ENCODE measurements around the gene SCARB1. TPM values are rescaled to one million over a fixed set of nuclear protein-coding genes. Genes with fewer than 3 reads are reported as not detected.

SCARB1 gene
- total and polyA plus RNA-seq, 2 experiments from 2014 or later: 31.0 to 62.5 TPM

DNA sequence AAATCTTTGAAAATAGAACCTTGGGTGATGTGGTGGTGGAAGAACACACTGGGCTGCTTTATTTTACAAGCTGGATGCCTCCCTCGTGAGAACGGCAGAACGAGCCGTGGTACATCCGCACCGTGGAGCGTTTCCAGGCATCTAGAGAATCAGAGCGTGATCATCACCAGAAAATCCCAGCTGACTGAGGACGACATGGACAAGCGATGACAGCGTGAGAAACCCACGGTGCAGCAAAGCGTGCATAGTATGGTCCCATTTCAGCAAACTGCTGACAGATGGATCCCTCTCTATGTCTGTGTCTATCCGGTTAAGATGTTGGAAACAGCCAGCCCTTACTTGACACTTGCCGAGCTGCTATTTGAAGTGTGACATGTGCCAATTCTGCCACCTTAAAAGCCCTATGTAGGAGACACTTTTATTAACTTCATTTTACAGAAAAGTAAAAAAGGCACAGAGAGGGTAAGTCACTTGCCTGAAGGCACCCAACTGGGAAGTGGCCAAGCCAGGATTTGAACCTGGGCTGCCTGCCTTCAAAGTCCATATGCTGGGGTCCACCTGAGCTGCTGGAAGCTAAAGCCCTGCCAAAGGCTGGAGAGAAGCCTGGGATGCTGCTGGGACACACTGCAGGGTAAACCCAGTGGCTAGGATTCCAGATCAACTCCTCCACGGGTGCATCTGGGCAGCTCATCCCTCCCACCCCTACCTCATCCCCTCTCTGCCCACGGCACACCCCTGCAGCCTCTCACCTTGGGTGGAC, 14.9 kb downstream of the SCARB1 start:
- peaks cover under 1% of the 10 kb centered on the region; the same call in 1 of the 3 replicates for H3K4me1 Mint-ChIP-seq
- peaks cover 4% of the 10 kb centered on the region for H3K27me3 Mint-ChIP-seq (ENCODE audit: insufficient read depth, low read depth, poor library complexity)
- peaks cover 14% of the 10 kb centered on the region for H4K20me1 ChIP-seq (replicated peaks; ENCODE audit: insufficient read depth)
- H3K36me3 ChIP-seq (ENCODE audit: insufficient read depth): no peaks in the 10 kb centered on the region
- no peak for ATAC-seq
- H3K36me3 Mint-ChIP-seq (ENCODE audit: low read depth): peaks cover 7% of the 10 kb centered on the region; the same call in 2 of the 3 replicates
- TF ChIP-seq NANOG (IDR thresholded peaks at IDR 0.05; ENCODE audit: borderline replicate concordance): no peak
- H3K9me2 ChIP-seq (ENCODE audit: insufficient read depth): no peaks in the 10 kb centered on the region
- H3K4me2 ChIP-seq: no peak overlapping the region
- no peak overlapping the region for H3K27ac Mint-ChIP-seq
- no peaks in the 10 kb centered on the region for H3K9me3 Mint-ChIP-seq
- no peaks in the 10 kb centered on the region for H3K27me3 ChIP-seq (ENCODE audit: insufficient read depth)
- DNase-seq (ENCODE audit: low spot score): no peak
- no peak overlapping the region for H3K4me3 Mint-ChIP-seq
- no peak overlapping the region for H3K4me3 ChIP-seq
- no peaks in the 10 kb centered on the region for H3F3A ChIP-seq (replicated peaks; ENCODE audit: low read depth)
- H2AFZ ChIP-seq: no peak overlapping the region
- H3K4me1 ChIP-seq (ENCODE audit: insufficient read depth): no peaks in the 10 kb centered on the region; the same call in 1 of the 2 replicates
- no peak overlapping the region for H3K27ac ChIP-seq (ENCODE audit: low read depth)
- peaks cover 38% of the 10 kb centered on the region for H3K79me2 ChIP-seq (replicated peaks; ENCODE audit: insufficient read depth)

DNA sequence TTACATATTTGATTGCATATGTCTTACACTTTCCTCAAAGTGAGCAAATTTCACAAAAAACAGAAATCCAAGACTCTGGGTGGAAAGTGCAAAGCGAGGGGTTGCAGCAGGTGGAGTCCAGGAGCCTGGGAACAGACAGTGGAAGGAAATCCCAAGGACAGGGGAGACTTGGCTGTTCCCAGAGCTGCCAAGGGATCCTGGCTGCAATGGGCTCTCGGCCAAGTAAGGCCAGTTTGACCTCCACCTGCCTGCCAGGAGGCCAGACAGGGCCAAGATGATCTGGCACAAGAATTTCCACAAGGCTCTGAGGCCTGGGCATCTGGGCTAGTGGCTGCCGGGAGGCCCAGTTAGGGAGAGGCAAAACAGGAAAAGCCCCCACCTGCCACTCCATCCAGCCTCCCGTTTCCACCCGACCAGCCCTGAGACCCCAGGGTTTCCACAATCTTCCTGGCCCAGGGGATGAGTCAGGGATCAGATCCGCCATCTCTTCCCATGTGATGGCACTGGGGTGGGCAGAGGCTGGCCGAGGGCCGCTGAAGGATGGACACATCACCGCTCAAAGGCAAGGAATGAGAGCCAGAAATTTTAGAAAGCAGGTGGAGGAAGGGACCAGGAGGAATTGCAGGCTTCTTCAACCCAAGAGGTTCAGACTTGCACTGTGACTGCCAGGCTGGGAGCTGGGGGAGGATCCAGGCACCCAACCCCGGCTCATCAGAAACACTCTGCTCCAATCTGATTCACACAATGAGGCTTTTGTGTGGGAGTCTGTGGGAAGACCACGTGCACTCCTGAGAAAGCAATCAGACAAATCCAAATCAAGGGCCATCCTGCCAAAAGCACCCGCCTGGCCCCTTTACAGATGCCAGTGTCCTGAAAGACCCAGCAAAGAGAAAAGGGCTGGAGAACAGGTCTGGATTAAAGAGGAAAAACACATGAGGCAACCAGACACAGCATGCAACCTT, 16.3 kb downstream of the SCARB1 start:
- H3K4me3 Mint-ChIP-seq: no peak overlapping the region
- no peak overlapping the region for H3K27ac ChIP-seq (ENCODE audit: low read depth)
- TF ChIP-seq, protein P1, sequence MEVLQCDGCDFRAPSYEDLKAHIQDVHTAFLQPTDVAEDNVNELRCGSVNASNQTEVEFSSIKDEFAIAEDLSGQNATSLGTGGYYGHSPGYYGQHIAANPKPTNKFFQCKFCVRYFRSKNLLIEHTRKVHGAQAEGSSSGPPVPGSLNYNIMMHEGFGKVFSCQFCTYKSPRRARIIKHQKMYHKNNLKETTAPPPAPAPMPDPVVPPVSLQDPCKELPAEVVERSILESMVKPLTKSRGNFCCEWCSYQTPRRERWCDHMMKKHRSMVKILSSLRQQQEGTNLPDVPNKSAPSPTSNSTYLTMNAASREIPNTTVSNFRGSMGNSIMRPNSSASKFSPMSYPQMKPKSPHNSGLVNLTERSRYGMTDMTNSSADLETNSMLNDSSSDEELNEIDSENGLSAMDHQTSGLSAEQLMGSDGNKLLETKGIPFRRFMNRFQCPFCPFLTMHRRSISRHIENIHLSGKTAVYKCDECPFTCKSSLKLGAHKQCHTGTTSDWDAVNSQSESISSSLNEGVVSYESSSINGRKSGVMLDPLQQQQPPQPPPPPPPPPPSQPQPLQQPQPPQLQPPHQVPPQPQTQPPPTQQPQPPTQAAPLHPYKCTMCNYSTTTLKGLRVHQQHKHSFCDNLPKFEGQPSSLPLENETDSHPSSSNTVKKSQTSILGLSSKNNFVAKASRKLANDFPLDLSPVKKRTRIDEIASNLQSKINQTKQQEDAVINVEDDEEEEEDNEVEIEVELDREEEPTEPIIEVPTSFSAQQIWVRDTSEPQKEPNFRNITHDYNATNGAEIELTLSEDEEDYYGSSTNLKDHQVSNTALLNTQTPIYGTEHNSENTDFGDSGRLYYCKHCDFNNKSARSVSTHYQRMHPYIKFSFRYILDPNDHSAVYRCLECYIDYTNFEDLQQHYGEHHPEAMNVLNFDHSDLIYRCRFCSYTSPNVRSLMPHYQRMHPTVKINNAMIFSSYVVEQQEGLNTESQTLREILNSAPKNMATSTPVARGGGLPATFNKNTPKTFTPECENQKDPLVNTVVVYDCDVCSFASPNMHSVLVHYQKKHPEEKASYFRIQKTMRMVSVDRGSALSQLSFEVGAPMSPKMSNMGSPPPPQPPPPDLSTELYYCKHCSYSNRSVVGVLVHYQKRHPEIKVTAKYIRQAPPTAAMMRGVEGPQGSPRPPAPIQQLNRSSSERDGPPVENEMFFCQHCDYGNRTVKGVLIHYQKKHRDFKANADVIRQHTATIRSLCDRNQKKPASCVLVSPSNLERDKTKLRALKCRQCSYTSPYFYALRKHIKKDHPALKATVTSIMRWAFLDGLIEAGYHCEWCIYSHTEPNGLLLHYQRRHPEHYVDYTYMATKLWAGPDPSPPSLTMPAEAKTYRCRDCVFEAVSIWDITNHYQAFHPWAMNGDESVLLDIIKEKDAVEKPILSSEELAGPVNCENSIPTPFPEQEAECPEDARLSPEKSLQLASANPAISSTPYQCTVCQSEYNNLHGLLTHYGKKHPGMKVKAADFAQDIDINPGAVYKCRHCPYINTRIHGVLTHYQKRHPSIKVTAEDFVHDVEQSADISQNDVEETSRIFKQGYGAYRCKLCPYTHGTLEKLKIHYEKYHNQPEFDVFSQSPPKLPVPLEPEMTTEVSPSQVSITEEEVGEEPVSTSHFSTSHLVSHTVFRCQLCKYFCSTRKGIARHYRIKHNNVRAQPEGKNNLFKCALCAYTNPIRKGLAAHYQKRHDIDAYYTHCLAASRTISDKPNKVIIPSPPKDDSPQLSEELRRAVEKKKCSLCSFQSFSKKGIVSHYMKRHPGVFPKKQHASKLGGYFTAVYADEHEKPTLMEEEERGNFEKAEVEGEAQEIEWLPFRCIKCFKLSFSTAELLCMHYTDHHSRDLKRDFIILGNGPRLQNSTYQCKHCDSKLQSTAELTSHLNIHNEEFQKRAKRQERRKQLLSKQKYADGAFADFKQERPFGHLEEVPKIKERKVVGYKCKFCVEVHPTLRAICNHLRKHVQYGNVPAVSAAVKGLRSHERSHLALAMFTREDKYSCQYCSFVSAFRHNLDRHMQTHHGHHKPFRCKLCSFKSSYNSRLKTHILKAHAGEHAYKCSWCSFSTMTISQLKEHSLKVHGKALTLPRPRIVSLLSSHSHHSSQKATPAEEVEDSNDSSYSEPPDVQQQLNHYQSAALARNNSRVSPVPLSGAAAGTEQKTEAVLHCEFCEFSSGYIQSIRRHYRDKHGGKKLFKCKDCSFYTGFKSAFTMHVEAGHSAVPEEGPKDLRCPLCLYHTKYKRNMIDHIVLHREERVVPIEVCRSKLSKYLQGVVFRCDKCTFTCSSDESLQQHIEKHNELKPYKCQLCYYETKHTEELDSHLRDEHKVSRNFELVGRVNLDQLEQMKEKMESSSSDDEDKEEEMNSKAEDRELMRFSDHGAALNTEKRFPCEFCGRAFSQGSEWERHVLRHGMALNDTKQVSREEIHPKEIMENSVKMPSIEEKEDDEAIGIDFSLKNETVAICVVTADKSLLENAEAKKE (CRISPR knock-in tag; IDR thresholded peaks at IDR 0.05): no peak
- TF ChIP-seq STAT1 (IDR thresholded peaks at IDR 0.05; ENCODE audit: unreplicated experiment): no peak
- TF ChIP-seq EZH2phosphoT487 (IDR thresholded peaks at IDR 0.05; ENCODE audit: unreplicated experiment): no peak
- TF ChIP-seq ZNF331 (CRISPR knock-in tag; IDR thresholded peaks at IDR 0.05; ENCODE audit: low read depth): no peak
- no peak for TF ChIP-seq EZH2 (IDR thresholded peaks at IDR 0.05; ENCODE audit: low read depth, unreplicated experiment)
- no peak for TF ChIP-seq ZNF114 (CRISPR knock-in tag; IDR thresholded peaks at IDR 0.05)
- TF ChIP-seq, protein P2, sequence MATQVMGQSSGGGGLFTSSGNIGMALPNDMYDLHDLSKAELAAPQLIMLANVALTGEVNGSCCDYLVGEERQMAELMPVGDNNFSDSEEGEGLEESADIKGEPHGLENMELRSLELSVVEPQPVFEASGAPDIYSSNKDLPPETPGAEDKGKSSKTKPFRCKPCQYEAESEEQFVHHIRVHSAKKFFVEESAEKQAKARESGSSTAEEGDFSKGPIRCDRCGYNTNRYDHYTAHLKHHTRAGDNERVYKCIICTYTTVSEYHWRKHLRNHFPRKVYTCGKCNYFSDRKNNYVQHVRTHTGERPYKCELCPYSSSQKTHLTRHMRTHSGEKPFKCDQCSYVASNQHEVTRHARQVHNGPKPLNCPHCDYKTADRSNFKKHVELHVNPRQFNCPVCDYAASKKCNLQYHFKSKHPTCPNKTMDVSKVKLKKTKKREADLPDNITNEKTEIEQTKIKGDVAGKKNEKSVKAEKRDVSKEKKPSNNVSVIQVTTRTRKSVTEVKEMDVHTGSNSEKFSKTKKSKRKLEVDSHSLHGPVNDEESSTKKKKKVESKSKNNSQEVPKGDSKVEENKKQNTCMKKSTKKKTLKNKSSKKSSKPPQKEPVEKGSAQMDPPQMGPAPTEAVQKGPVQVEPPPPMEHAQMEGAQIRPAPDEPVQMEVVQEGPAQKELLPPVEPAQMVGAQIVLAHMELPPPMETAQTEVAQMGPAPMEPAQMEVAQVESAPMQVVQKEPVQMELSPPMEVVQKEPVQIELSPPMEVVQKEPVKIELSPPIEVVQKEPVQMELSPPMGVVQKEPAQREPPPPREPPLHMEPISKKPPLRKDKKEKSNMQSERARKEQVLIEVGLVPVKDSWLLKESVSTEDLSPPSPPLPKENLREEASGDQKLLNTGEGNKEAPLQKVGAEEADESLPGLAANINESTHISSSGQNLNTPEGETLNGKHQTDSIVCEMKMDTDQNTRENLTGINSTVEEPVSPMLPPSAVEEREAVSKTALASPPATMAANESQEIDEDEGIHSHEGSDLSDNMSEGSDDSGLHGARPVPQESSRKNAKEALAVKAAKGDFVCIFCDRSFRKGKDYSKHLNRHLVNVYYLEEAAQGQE (IDR thresholded peaks at IDR 0.05; ENCODE audit: unreplicated experiment): no peak
- no peak for TF ChIP-seq NANOG (IDR thresholded peaks at IDR 0.05; ENCODE audit: borderline replicate concordance)

More for the DNA sequence above, 16.3 kb downstream of the SCARB1 start:
- H3K27ac Mint-ChIP-seq: no peak overlapping the region
- no peak for ATAC-seq
- H3K9me2 ChIP-seq (ENCODE audit: insufficient read depth): no peaks in the 10 kb centered on the region
- no peaks in the 10 kb centered on the region for H3K36me3 ChIP-seq (ENCODE audit: insufficient read depth)
- H3K4me3 ChIP-seq: no peak overlapping the region
- no peaks in the 10 kb centered on the region; the same call in 1 of the 2 replicates for H3K4me1 ChIP-seq (ENCODE audit: insufficient read depth)
- H3K4me1 Mint-ChIP-seq: peaks cover 8% of the 10 kb centered on the region
- H4K20me1 ChIP-seq (replicated peaks; ENCODE audit: insufficient read depth): peaks cover 2% of the 10 kb centered on the region; the same call in 1 of the 2 replicates
- H3K79me2 ChIP-seq (replicated peaks; ENCODE audit: insufficient read depth): peaks cover 32% of the 10 kb centered on the region
- H3K9me3 Mint-ChIP-seq: no peaks in the 10 kb centered on the region; the same call in 2 of the 3 replicates
- no peak overlapping the region for H2AFZ ChIP-seq
- peaks cover 7% of the 10 kb centered on the region; the same call in 2 of the 3 replicates for H3K36me3 Mint-ChIP-seq (ENCODE audit: low read depth)
- no peak for DNase-seq (ENCODE audit: low spot score)
- H3K27me3 ChIP-seq (ENCODE audit: insufficient read depth): no peaks in the 10 kb centered on the region
- peaks cover 5% of the 10 kb centered on the region for H3K27me3 Mint-ChIP-seq (ENCODE audit: insufficient read depth, low read depth, poor library complexity)
- H3K4me2 ChIP-seq: no peak overlapping the region
- H3F3A ChIP-seq (replicated peaks; ENCODE audit: low read depth): no peaks in the 10 kb centered on the region

Data from GM23338 (cell line).